Gastroesophageal sphincter (tissue), 4 donors: ENCODE measurements around the gene CLEC7A. TPM values are rescaled to one million over a fixed set of nuclear protein-coding genes. Genes with fewer than 3 reads are reported as not detected.

Experiments
- ATAC-seq: fragments of 150-250 bp; one replicate; pipeline ENCODE4 v1.9.1; 2016; ENCODE audit warnings: mild to moderate bottlenecking, moderate library complexity
- H3K27ac ChIP-seq, 4 donors: fragments of 200-600 bp; sonication (generic) in 3 of 4; 1 replicate in 3 of 4; 2 replicates in 1 of 4; pipeline ENCODE4 v1.5.1; 2016 to 2019
- H3K27me3 ChIP-seq: fragments of 200-600 bp; sonication (generic); one replicate; pipeline ENCODE4 v1.5.1; 2019
- H3K36me3 ChIP-seq, 2 donors: fragments of 200-600 bp; sonication (generic); one replicate each; pipeline ENCODE4 v1.5.1; 2019; ENCODE audit warnings: control low read depth in 1 of 2
- H3K4me1 ChIP-seq, 3 donors: fragments of 200-600 bp; sonication (generic); 1 replicate in 2 of 3; 2 replicates in 1 of 3; pipeline ENCODE4 v1.5.1; 2016 to 2019; ENCODE audit warnings: control low read depth in 2 of 3
- H3K4me3 ChIP-seq, 2 donors: fragments of 200-600 bp; sonication (generic); one replicate each; pipeline ENCODE4 v1.5.1; 2019; ENCODE audit warnings: mild to moderate bottlenecking in 1 of 2, moderate library complexity in 1 of 2
- H3K9me3 ChIP-seq, 3 donors: fragments of 200-600 bp; sonication (generic); one replicate each; pipeline ENCODE4 v1.5.1; 2017 to 2019; ENCODE audit warnings: control low read depth in 2 of 3
- CTCF ChIP-seq, 4 experiments: fragments of 200-600 bp in 2 of 4; fragments of 450-650 bp in 2 of 4; sonication (generic) in 1 of 4; IDR thresholded peaks; one replicate each; pipeline ENCODE4 v1.5.1; 2017 to 2019; ENCODE audit warnings: antibody characterized with exemption in 4 of 4, mild to moderate bottlenecking in 2 of 4, moderate library complexity in 2 of 4
- EP300 ChIP-seq: sonication (generic); formaldehyde crosslinking; IDR thresholded peaks from one replicate; pipeline ENCODE4 v1.6.1; 2017; ENCODE audit warnings: antibody characterized with exemption, mild to moderate bottlenecking
- POLR2A ChIP-seq, 2 donors: fragments of 450-650 bp; IDR thresholded peaks; one replicate each; pipeline ENCODE4 v1.6.1; 2017; ENCODE audit warnings: antibody characterized with exemption in 2 of 2, mild to moderate bottlenecking in 2 of 2, moderate library complexity in 1 of 2
- POLR2AphosphoS5 ChIP-seq: sonication (generic); formaldehyde crosslinking; IDR thresholded peaks from one replicate; pipeline ENCODE4 v1.6.1; 2017; ENCODE audit warnings: antibody characterized with exemption
- WGBS, 2 donors: methylation state at CpG; one replicate each; pipeline ENCODE4 v1.1.5; 2018; ENCODE audit warnings: low coverage in 1 of 2; 5-methylcytosine and 5-hydroxymethylcytosine counted together
- total RNA-seq, 4 donors: library from RNA; depleted of rRNA; stranded (reverse); fragments of >200 nt; gene quantifications; one replicate each; pipeline ENCODE4 v1.1.0, GENCODE V29; 2016

The CLEC7A gene
- total RNA-seq, 4 donors from 2014 or later = 1.9 to 9.0 (median 5.1) TPM

DNA sequence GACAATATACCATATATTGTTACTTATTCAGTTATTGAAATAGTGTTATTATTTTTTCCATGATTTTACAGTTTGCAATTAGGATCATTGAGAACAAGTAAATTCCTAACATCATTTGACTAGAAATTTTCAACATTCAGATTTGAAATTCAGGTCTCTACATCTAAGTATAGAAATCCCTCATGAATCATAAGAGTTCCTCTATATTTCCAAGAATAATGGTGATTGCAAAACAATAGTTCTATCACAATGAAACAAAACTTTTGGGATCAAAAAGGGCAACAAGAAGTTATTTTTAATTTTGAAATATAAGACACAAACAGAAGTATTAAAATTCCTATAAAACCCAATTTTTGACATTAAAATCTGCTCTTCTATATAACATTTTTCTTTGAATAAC is 42.0 kb downstream of the CLEC7A start:
- Histone ChIP-seq H3K4me3 (no peak overlapping the region), H3K9me3 (no peaks in the 10 kb centered on the region), H3K27ac (no peak overlapping the region), H3K36me3 (no peaks in the 10 kb centered on the region), H3K27me3 (no peaks in the 10 kb centered on the region), H3K4me1 (no peaks in the 10 kb centered on the region)
- no peak for ATAC-seq
- TF ChIP-seq EP300 (no peak), POLR2AphosphoS5 (no peak), CTCF (IDR thresholded peaks at IDR 0.05) (no peak), POLR2A (IDR thresholded peaks at IDR 0.05) (no peak)

DNA sequence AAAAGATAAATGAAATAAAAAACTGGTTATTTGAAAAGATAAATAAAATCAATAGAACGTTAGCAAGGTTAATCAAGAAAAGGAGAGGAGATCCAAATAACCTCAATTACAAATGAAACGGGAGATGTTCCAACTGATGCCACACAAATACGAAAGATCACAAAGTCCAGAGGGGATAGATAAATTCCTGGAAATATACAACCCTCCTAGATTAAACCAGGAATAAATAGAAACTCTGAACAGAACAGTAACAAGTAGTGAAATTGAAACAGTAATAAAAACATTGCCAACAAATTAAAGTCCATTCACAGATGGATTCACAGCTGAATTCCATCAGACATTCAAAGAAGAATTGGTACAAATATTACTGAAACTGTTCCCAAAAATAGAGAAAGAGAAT is 43.6 kb downstream of the CLEC7A start:
- no peaks in the 10 kb centered on the region for H3K9me3 ChIP-seq
- no peak overlapping the region for H3K27ac ChIP-seq
- H3K4me1 ChIP-seq = no peaks in the 10 kb centered on the region
- H3K4me3 ChIP-seq = no peak overlapping the region
- TF ChIP-seq EP300 (no peak), CTCF (IDR thresholded peaks at IDR 0.05) (no peak), POLR2AphosphoS5 (no peak), POLR2A (IDR thresholded peaks at IDR 0.05) (no peak)
- WGBS, 2 donors = 72% methylated on average over 3 of the region's 3 CpGs; no CpG with 5 or more reads in 1 of the 2 donors
- no peak for ATAC-seq
- no peaks in the 10 kb centered on the region for H3K36me3 ChIP-seq
- no peaks in the 10 kb centered on the region for H3K27me3 ChIP-seq

GRCh38 chr12:10084733-10085132 is 45.3 kb downstream of the CLEC7A start:
- no peak for ATAC-seq
- H3K9me3 ChIP-seq = no peaks in the 10 kb centered on the region
- WGBS, 2 donors = 67% methylated on average over 3 of the region's 6 CpGs; no CpG with 5 or more reads in 1 of the 2 donors
- no peak overlapping the region for H3K4me3 ChIP-seq
- no peaks in the 10 kb centered on the region for H3K27me3 ChIP-seq
- no peak overlapping the region for H3K27ac ChIP-seq
- TF ChIP-seq EP300 (no peak), POLR2AphosphoS5 (no peak), POLR2A (IDR thresholded peaks at IDR 0.05) (no peak), CTCF (IDR thresholded peaks at IDR 0.05) (no peak)
- H3K4me1 ChIP-seq = no peaks in the 10 kb centered on the region
- no peaks in the 10 kb centered on the region for H3K36me3 ChIP-seq

DNA sequence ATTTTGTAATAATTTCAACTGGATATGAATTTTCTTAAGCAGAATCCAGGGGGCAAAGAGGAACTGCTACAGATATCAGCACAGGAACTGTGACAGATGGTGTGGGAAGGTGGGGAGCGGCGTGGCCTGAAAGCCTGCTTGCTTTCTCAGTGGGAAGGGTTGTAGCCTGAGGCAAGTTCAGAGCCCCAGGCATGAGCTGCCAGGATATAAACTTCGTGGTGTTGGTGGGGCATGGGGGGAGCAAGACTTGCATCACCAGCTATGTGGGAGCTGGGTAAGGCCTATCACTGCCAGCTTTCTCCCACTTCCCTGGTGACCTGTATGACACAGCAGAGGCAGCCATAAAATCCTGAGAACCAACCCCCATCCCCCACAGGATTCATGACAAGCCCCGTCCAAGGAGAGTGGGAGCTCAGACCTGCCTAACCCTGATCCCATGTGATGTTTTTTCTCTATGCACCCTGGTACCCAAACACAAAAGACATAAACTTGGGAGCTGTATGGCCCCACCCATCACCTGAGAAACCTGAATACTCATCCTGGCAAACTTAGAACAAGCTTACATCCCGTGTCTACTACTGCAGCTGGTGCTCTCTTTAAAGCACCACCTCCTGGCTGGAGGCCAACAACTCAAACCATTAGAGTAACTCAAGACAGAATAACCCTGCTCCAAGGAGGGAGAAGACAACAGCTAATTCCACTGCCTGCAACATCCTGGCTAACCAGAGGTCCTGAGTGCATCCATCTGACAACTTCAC is 47.7 kb downstream of the CLEC7A start:
- Histone ChIP-seq H3K4me1 (no peaks in the 10 kb centered on the region), H3K9me3 (no peaks in the 10 kb centered on the region), H3K4me3 (no peak overlapping the region), H3K27me3 (no peaks in the 10 kb centered on the region), H3K27ac (no peak overlapping the region), H3K36me3 (no peaks in the 10 kb centered on the region)
- no peak for ATAC-seq
- TF ChIP-seq POLR2AphosphoS5 (no peak), CTCF (IDR thresholded peaks at IDR 0.05) (no peak), EP300 (no peak), POLR2A (IDR thresholded peaks at IDR 0.05) (no peak)
- WGBS, 2 donors = 82% methylated on average over 4 of the region's 5 CpGs; no CpG with 5 or more reads in 1 of the 2 donors

GRCh38 chr12:10075451-10075850 is 54.5 kb downstream of the CLEC7A start:
- Histone ChIP-seq H3K27ac (no peak overlapping the region), H3K36me3 (no peaks in the 10 kb centered on the region), H3K4me3 (no peak overlapping the region), H3K9me3 (no peaks in the 10 kb centered on the region), H3K27me3 (no peaks in the 10 kb centered on the region), H3K4me1 (no peaks in the 10 kb centered on the region)
- no peak for TF ChIP-seq CTCF (IDR thresholded peaks at IDR 0.05)
- no peak for TF ChIP-seq POLR2A (IDR thresholded peaks at IDR 0.05)
- no peak for TF ChIP-seq EP300
- no peak for TF ChIP-seq POLR2AphosphoS5
- no peak for ATAC-seq
